Adipose tissue (tissue), 3 donors: ENCODE results near the gene LYRM9. TPM values are rescaled to one million over a fixed set of nuclear protein-coding genes. Genes with fewer than 3 reads are reported as not detected.

ENCODE experiments used
- H3K27ac ChIP-seq: one replicate; pipeline ENCODE4 v1.5.1; 2013; ENCODE audit warnings: low read depth, low read length
- WGBS, 3 donors: extraction: QIAGEN DNeasy Blood & Tissue Kit; methylation state at CpG; one replicate each; pipeline ENCODE4 v1.1.7; 2013; 5-methylcytosine and 5-hydroxymethylcytosine counted together
- polyA plus RNA-seq, 3 donors: library from polyadenylated mRNA; stranded (reverse); fragments of 200-250 nt; gene quantifications; one replicate each; pipeline ENCODE4 v1.2.3, GENCODE V29; 2013
- donor health status: healthy with polysubstance abuse.
- donor health status: Bipolar disorder and iron deficiency.
- donor health status: healthy.

The LYRM9 gene
- polyA plus RNA-seq, result 10 to 100 TPM in 2 of 3 donors, 1 to 10 TPM in 1; 8.4 to 15.3 (median 12.5) TPM

DNA sequence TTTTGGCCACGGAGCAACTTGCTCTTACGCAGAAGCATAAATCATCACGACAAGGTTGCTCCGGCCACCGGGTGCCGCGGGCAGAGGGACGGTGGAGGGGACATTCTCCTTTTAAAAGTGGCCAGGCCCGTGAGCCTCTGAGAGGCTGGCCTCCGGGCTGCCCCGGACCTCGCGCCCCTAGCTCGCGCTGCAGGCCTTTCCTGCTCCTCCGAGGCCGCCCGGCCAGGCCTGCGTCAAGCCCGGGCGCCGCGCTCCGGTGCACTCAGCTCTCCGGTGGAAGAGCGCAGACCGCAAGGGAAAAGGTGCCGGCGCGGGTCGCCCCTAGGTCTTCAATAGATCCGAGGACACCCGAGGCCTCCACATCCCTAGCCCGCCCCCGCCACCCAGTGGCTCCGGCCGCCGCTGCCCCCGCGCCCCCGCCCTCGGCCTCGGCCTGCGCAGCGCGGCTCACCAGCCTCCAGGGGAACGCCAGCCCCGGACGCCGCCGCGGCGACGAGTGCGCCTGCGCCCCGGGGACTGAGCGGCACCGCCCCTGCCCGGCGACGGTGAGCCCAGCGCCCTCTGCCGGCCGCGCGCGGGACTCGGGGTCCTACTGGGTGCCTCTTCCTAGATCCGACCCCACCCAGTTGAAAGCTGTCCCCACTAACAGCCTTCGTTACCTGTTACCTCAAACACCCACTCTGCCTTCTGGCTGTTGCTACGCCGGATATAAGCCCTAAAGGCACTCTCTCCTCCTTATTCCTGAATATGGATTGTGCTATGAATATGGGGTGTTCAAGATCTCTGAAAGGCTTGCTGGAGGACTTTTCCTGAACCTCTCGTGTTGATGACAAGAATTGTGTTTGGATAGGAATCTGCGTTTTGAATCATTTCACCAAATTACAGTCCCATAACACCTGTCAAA is at the start of gene LYRM9:
LYRM9 (minus strand) TSS at position 500 of the 904 bp plus-strand sequence. CDS start 10,671 bp downstream, outside the sequence.
- no peak within 1 kb of the TSS for H3K27ac ChIP-seq
- 0 to 1% (median 1%) methylated on average over 61 to 75 of the region's 75 CpGs for WGBS, 3 donors

- H3K27ac ChIP-seq, result no peak overlapping the region
- 57 to 73% (median 73%) methylated on average over 13 of the region's 13 CpGs for WGBS, 3 donors
These were observed 47.6 kb upstream of the LYRM9 start for GRCh38 chr17:27940503-27941428.

GRCh38 chr17:27939474-27940465 is 46.6 kb upstream of the LYRM9 start:
- whole genome bisulfite sequencing, 3 donors, result 48 to 69% (median 57%) methylated on average over 7 of the region's 7 CpGs

GRCh38 chr17:27938864-27939263 is 45.7 kb upstream of the LYRM9 start:
- H3K27ac ChIP-seq, result no peak overlapping the region
- 83 to 89% (median 84%) methylated on average over 4 of the region's 4 CpGs for WGBS, 3 donors

More at GRCh38 chr17:27939474-27940465, 46.6 kb upstream of the LYRM9 start:
- no peak overlapping the region for H3K27ac ChIP-seq

DNA sequence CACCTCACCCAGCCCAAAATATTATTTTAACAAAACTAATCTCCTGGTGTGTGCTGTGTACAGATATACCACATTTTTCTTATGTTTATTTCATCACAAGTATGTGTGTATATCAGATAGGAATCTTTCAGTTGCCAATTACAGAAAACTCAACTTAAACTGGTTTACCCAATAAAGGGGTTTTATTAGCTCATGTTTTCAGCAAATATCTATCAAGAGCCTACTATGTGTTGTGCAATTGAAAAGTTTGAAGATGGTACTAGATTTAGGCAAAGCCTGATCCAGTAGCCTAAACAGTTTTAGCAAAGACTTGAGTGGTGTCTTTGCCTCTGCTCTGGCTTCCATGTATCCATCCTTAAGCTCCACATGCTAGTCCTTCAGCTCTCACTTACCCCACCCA is 45.1 kb upstream of the LYRM9 start:
- H3K27ac ChIP-seq, result no peak overlapping the region

DNA sequence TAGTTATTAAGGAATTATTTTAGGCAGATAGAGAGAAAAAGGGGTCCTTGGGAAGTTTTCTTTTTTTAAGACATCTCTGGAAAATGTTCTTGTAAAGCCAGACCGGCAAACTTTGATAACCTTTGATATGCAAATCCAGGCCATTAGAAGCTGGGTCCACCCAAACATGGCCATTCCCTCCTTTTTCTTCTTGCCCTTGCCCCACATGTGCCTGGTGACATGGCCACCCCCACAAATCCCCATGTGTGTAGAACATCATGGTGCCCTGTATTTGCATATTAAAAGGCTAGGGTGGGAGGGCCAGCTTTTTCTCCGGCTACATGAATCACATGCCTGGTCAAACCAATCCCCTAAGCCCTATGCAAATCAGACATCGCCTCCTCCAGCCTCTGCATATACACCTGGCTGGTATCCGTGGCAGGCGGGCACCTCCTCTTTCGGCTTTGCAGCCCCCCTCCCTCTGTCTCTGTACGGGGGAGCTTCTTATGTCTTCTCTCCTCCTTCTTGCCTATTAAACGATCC is 43.9 kb upstream of the LYRM9 start:
- 87 to 92% (median 88%) methylated on average over 8 of the region's 8 CpGs for WGBS, 3 donors
- no peak overlapping the region for H3K27ac ChIP-seq

- WGBS, 3 donors, result 59 to 75% (median 59%) methylated on average over 6 of the region's 6 CpGs
- no peak overlapping the region for H3K27ac ChIP-seq
These were observed 36.8 kb upstream of the LYRM9 start for GRCh38 chr17:27930000-27930399.

- WGBS, 3 donors, result 76 to 92% (median 87%) methylated on average over 5 of the region's 5 CpGs
- H3K27ac ChIP-seq, result no peak overlapping the region
These were observed 35.4 kb upstream of the LYRM9 start for GRCh38 chr17:27928587-27928986.

DNA sequence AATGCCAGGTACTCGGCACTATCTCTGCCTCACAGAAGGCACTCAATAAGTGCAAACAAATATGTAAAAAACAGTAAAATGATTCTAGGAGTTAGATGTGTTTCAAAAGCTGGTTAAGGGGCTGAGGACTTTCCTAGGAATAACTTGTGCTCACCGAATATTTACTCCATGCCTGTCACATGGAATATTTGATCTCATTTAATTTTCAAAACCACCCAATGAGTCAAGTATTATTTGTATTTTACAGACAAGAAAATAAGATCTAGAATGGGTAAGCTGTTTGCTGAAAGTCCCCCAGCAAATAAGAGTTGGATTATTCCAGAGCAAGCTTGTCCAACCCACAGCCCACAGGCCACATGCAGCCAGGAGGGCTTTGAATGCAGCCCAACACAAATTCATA is 34.6 kb upstream of the LYRM9 start:
- H3K27ac ChIP-seq, result no peak overlapping the region
- WGBS, 3 donors, result 54 to 91% (median 88%) methylated on average over 2 of the region's 2 CpGs

DNA sequence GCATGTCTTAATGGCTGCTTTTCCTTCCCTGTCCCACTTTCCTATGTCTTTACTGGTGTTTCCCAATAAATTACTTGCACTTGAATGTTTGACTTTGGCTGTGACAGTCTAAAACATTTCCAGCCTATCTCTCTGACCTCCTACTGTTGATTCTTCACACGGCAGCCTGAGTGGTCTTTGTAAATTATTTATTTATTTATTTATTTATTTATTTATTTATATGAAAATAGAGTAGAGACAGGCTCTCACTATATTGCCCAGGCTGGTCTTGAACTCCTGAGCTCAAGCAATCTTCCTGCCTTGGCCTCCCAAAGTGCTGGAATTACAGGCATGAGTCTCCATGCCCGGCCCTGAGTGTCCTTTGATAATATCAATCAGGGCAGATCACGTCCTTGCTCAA is 28.4 kb upstream of the LYRM9 start:
- WGBS, 3 donors, result 88 to 94% (median 90%) methylated on average over 3 of the region's 3 CpGs
- no peak overlapping the region for H3K27ac ChIP-seq

GRCh38 chr17:27921077-27921476 is 27.9 kb upstream of the LYRM9 start:
- H3K27ac ChIP-seq, result no peak overlapping the region
- WGBS, 3 donors, result 86 to 95% (median 91%) methylated on average over 5 of the region's 5 CpGs

- 47 to 91% (median 88%) methylated on average over 3 of the region's 3 CpGs for WGBS, 3 donors
- H3K27ac ChIP-seq, result no peak overlapping the region
These were observed 27.4 kb upstream of the LYRM9 start for GRCh38 chr17:27920569-27920968.

- no peak overlapping the region for H3K27ac ChIP-seq
- WGBS, 3 donors, result 34 to 77% (median 71%) methylated on average over 7 of the region's 7 CpGs
These were observed 25.9 kb upstream of the LYRM9 start for GRCh38 chr17:27919079-27919478.

DNA sequence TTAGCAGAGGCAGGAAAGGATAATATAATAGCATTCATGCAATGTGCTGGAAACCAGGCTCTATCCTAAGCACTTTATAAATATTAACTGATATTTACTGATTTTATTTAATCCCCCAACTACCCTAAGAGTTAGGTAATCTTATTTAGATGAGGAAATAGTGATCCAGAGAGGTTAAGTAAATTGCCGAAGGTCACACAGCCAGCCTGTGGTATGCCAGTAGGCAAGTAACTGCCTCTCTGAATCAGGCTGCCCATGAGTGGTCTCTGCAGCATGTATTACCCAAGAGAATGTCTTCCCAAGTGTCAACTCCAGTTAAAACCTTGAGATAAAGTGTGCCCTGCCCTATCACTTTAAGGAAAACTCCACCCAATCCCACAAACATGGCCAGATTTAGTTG is 25.3 kb upstream of the LYRM9 start:
- no peak overlapping the region for H3K27ac ChIP-seq
- WGBS, 3 donors, result 94 to 100% (median 100%) methylated on average over 1 of the region's 1 CpG

- H3K27ac ChIP-seq, result no peak overlapping the region
- WGBS, 3 donors, result 71 to 81% (median 73%) methylated on average over 1 of the region's 1 CpG
These were observed 23.8 kb upstream of the LYRM9 start for GRCh38 chr17:27917000-27917399.

DNA sequence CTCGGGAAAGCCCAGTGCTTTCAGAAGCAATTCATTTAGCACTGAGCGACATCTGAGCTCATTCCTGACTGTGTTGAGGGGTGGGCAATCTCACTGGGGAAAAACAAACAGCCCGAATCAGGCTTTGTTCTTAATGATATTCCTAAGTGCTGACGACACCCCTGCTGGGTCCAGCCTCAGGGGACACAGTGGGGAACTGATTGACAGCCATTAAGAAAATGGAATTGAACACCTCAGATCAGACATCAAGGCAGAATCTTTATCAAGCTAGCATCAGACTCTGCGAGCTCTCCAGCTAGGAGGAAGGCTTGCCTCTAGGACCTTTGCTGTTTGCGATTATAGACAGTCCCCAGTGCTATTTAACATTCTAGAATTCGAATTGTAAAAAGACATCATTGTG is 22.5 kb upstream of the LYRM9 start:
- 52 to 63% (median 57%) methylated on average over 7 of the region's 7 CpGs for WGBS, 3 donors
- H3K27ac ChIP-seq, result no peak overlapping the region

DNA sequence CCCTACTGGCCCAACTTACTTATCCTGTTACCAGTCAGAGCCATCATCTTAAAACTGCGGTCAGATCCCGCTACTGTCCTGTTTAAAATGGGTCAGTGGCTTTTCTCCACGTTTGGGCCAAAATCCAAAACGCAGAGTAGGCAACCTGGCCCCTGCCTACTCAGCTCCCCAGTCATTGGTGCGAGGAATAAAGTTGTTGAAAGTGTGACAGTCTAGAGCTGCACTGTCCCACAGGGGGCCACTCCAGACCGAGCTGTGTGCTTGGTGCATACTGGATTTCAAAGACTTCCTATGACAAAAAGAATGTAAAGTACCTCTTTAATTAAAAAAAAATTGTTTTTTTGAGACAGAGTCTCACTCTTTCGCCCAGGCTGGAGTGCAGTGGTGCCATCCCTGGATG is 21.2 kb upstream of the LYRM9 start:
- H3K27ac ChIP-seq, result no peak overlapping the region
- 70 to 85% (median 74%) methylated on average over 7 of the region's 7 CpGs for WGBS, 3 donors

- 67 to 90% (median 70%) methylated on average over 2 of the region's 2 CpGs for WGBS, 3 donors
These were observed 19.8 kb upstream of the LYRM9 start for GRCh38 chr17:27912964-27913363.

More at GRCh38 chr17:27912964-27913363, 19.8 kb upstream of the LYRM9 start:
- H3K27ac ChIP-seq, result no peak overlapping the region
